ENCODE data around the gene ZNF628.

GRCh38 chr19:55520691-55521292, 44.4 kb downstream of the ZNF628 start:
- TF ChIP-seq CTCF (conservative IDR thresholded peaks at IDR 0.05; ENCODE audit: low read length), result no peak
- TF ChIP-seq EZH2phosphoT487 (IDR thresholded peaks at IDR 0.05; ENCODE audit: borderline replicate concordance), result no peak
